Vagina (tissue), 2 donors: Measurements from ENCODE around the gene AGO3.

ENCODE experiments used
- CTCF ChIP-seq, 3 experiments: fragments of 450-650 bp in 2 of 3; fragments of 200-600 bp in 1 of 3; sonication (generic) in 1 of 3; IDR thresholded peaks; one replicate each; pipeline ENCODE4 v1.5.1; 2017 to 2019; ENCODE audit warnings: antibody characterized with exemption in 3 of 3, mild to moderate bottlenecking in 2 of 3, moderate library complexity in 2 of 3
- POLR2AphosphoS5 ChIP-seq, 2 donors: sonication (generic); formaldehyde crosslinking; IDR thresholded peaks; one replicate each; pipeline ENCODE4 v1.9.0; 2017; ENCODE audit warnings: antibody characterized with exemption in 2 of 2, mild to moderate bottlenecking in 2 of 2, low read depth in 1 of 2; ENCODE audit not compliant: insufficient read depth in 1 of 2

GRCh38 chr1:35988237-35988636, 57.3 kb downstream of the AGO3 start:
- TF ChIP-seq CTCF (IDR thresholded peaks at IDR 0.05), result no peak
- TF ChIP-seq POLR2AphosphoS5 (IDR thresholded peaks at IDR 0.05; ENCODE audit: insufficient read depth in 1 of 2, low read depth in 1 of 2), result no peak
